Kidney epithelial cell (primary cell): ENCODE measurements around the gene BMP4. TPM values are rescaled to one million over a fixed set of nuclear protein-coding genes. Genes with fewer than 3 reads are reported as not detected.

ENCODE experiments used
- DNase-seq: peaks from one replicate; pipeline ENCODE4 v3.0.0-alpha.2; 2010; ENCODE audit warnings: low read depth
- H3K27me3 ChIP-seq: 2 replicates; pipeline ENCODE4 v1.6.0; 2011; ENCODE audit warnings: low read length; ENCODE audit not compliant: control insufficient read depth, insufficient read depth
- H3K36me3 ChIP-seq: 2 replicates; pipeline ENCODE4 v1.5.1; 2011; ENCODE audit warnings: low read length; ENCODE audit not compliant: control insufficient read depth, insufficient read depth
- H3K4me3 ChIP-seq: 2 replicates; pipeline ENCODE4 v1.5.1; 2011; ENCODE audit warnings: low read depth, mild to moderate bottlenecking, control low read depth, low read length
- total RNA-seq: library from RNA; depleted of rRNA; stranded (reverse); fragments of >200 nt; gene quantifications from 2 replicates; pipeline ENCODE4 v1.2.3, GENCODE V29; 2015
- TF ChIP-seq, protein P1 (sequence below): IDR thresholded peaks from 2 replicates; pipeline ENCODE4 v1.5.1; 2011; ENCODE audit warnings: mild to moderate bottlenecking, moderate library complexity, low read length, control low read depth, inconsistent platforms; ENCODE audit not compliant: insufficient read depth, poor library complexity, severe bottlenecking

The BMP4 gene
- 2.7 and 3.1 TPM in 2 replicates for total RNA-seq

GRCh38 chr14:53956427-53957201, at the start of gene BMP4:
TSS of gene BMP4 (minus strand) at chr14:53956825. CDS start at chr14:53952222, 4,603 bp downstream.
- Histone ChIP-seq H3K27me3 (peaks cover 9% of the 10 kb centered on the region), H3K4me3 (peak within 1 kb of the TSS; percentile 54), H3K36me3 (no peaks in the 10 kb centered on the region)
- TF ChIP-seq, protein P1, sequence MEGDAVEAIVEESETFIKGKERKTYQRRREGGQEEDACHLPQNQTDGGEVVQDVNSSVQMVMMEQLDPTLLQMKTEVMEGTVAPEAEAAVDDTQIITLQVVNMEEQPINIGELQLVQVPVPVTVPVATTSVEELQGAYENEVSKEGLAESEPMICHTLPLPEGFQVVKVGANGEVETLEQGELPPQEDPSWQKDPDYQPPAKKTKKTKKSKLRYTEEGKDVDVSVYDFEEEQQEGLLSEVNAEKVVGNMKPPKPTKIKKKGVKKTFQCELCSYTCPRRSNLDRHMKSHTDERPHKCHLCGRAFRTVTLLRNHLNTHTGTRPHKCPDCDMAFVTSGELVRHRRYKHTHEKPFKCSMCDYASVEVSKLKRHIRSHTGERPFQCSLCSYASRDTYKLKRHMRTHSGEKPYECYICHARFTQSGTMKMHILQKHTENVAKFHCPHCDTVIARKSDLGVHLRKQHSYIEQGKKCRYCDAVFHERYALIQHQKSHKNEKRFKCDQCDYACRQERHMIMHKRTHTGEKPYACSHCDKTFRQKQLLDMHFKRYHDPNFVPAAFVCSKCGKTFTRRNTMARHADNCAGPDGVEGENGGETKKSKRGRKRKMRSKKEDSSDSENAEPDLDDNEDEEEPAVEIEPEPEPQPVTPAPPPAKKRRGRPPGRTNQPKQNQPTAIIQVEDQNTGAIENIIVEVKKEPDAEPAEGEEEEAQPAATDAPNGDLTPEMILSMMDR: no peak
- DNase-seq: no peak

GRCh38 chr14:54003064-54003463, 46.4 kb upstream of the BMP4 start:
- DNase-seq: no peak
- H3K4me3 ChIP-seq: no peak overlapping the region
- no peaks in the 10 kb centered on the region for H3K36me3 ChIP-seq
- TF ChIP-seq, protein P1: no peak
- no peaks in the 10 kb centered on the region for H3K27me3 ChIP-seq

DNA sequence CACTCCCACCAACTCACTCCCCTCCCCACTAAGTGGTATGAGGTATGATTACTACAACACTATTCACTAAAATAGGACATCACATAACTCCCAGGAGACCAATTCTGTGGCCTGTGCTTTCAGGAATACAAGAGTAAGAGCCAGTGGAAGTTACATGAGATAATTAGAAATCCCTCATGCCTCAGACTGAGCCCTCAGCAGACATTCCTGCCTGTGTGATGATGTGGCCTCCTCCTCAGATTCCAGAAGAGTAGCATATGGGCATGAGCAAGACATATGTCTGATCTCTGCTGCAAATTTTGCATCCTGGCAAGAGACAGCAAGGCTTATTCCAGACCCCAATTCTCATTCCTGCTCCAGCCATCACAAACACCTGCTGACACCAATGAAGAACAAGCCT, 46.0 kb upstream of the BMP4 start:
- TF ChIP-seq, protein P1: no peak
- Histone ChIP-seq H3K4me3 (no peak overlapping the region), H3K36me3 (no peaks in the 10 kb centered on the region), H3K27me3 (no peaks in the 10 kb centered on the region)
- no peak for DNase-seq

GRCh38 chr14:54001189-54001878, 44.7 kb upstream of the BMP4 start:
- H3K36me3 ChIP-seq: no peaks in the 10 kb centered on the region
- H3K27me3 ChIP-seq: no peaks in the 10 kb centered on the region
- no peak overlapping the region for H3K4me3 ChIP-seq
- TF ChIP-seq, protein P1: no peak
- DNase-seq: no peak

GRCh38 chr14:54000341-54000811, 43.8 kb upstream of the BMP4 start:
- TF ChIP-seq, protein P1: no peak
- Histone ChIP-seq H3K4me3 (no peak overlapping the region), H3K27me3 (no peaks in the 10 kb centered on the region), H3K36me3 (no peaks in the 10 kb centered on the region)
- DNase-seq: no peak
